Measurements from ENCODE around the gene LAMA3.

Gene LAMA3

GRCh38 chr18:24000613-24001490, 311.6 kb downstream of the LAMA3 start:
- TF ChIP-seq CTCF (IDR thresholded peaks at IDR 0.05; ENCODE audit: low read depth, low read length, missing control alignments) = no peak
- DNase-seq (ENCODE audit: low read depth) = no peak
- no peak overlapping the region for H3K4me3 ChIP-seq (ENCODE audit: low read depth, low read length)

- DNase-seq (ENCODE audit: low read depth) = no peak
These were observed 313.2 kb downstream of the LAMA3 start for GRCh38 chr18:24002479-24002878.

GRCh38 chr18:24003288-24003687, 314.0 kb downstream of the LAMA3 start:
- H3K4me3 ChIP-seq (ENCODE audit: low read depth, low read length) = no peak overlapping the region
- DNase-seq (ENCODE audit: low read depth) = no peak
- TF ChIP-seq CTCF (IDR thresholded peaks at IDR 0.05; ENCODE audit: low read depth, low read length, missing control alignments) = no peak

More at GRCh38 chr18:24002479-24002878, 313.2 kb downstream of the LAMA3 start:
- no peak overlapping the region for H3K4me3 ChIP-seq (ENCODE audit: low read depth, low read length)
- TF ChIP-seq CTCF (IDR thresholded peaks at IDR 0.05; ENCODE audit: low read depth, low read length, missing control alignments) = no peak

- no peak for TF ChIP-seq CTCF (IDR thresholded peaks at IDR 0.05; ENCODE audit: low read depth, low read length, missing control alignments)
- no peak for DNase-seq (ENCODE audit: low read depth)
- no peak overlapping the region for H3K4me3 ChIP-seq (ENCODE audit: low read depth, low read length)
These were observed 314.8 kb downstream of the LAMA3 start for GRCh38 chr18:24003903-24004640.
